ENCODE measurements around the gene KIFAP3. TPM values are rescaled to one million over a fixed set of nuclear protein-coding genes. Genes with fewer than 3 reads are reported as not detected.
"Not testable (repeated sequence)": the region's sequence is repeated elsewhere in the genome, so short reads cannot be mapped to it uniquely, and the experiment has no call there.

The KIFAP3 gene
- total RNA-seq, 1 donor from 2014 or later: 12.6 TPM

GRCh38 chr1:170009551-170009950, 64.9 kb downstream of the KIFAP3 start:
- TF ChIP-seq, protein P1, sequence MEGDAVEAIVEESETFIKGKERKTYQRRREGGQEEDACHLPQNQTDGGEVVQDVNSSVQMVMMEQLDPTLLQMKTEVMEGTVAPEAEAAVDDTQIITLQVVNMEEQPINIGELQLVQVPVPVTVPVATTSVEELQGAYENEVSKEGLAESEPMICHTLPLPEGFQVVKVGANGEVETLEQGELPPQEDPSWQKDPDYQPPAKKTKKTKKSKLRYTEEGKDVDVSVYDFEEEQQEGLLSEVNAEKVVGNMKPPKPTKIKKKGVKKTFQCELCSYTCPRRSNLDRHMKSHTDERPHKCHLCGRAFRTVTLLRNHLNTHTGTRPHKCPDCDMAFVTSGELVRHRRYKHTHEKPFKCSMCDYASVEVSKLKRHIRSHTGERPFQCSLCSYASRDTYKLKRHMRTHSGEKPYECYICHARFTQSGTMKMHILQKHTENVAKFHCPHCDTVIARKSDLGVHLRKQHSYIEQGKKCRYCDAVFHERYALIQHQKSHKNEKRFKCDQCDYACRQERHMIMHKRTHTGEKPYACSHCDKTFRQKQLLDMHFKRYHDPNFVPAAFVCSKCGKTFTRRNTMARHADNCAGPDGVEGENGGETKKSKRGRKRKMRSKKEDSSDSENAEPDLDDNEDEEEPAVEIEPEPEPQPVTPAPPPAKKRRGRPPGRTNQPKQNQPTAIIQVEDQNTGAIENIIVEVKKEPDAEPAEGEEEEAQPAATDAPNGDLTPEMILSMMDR (IDR thresholded peaks at IDR 0.05): no peak
- Histone ChIP-seq H3K4me1 (no peaks in the 10 kb centered on the region), H3K27me3 (no peaks in the 10 kb centered on the region), H3K27ac (no peak overlapping the region), H3K9me3 (no peaks in the 10 kb centered on the region), H3K36me3 (peaks cover 0 to 2% of the 10 kb centered on the region in 2 donors), H3K4me3 (no peak overlapping the region)
- intact Hi-C loops (cut with DNase I): loop anchor here (10.0 kb wide), 1 partner anchor 875 kb away; no protein-coding TSS in a partner anchor
- DNase-seq (ENCODE audit: low spot score in 2 of 2): no peak

- not testable (repeated sequence) for H3K4me3 ChIP-seq; DNase-seq (ENCODE audit: low spot score in 2 of 2); H3K4me1 ChIP-seq; H3K36me3 ChIP-seq; H3K9me3 ChIP-seq; H3K27me3 ChIP-seq; H3K27ac ChIP-seq
- intact Hi-C loops (cut with DNase I): loop anchor here (10.0 kb wide), 1 partner anchor 876 kb away; no protein-coding TSS in a partner anchor
Measured at GRCh38 chr1:170008745-170009144, 65.8 kb downstream of the KIFAP3 start.

GRCh38 chr1:170003270-170003835, 71.1 kb downstream of the KIFAP3 start:
- not testable (repeated sequence) for H3K9me3 ChIP-seq; H3K36me3 ChIP-seq; H3K4me3 ChIP-seq; H3K27ac ChIP-seq; DNase-seq (ENCODE audit: low spot score in 2 of 2); H3K4me1 ChIP-seq; H3K27me3 ChIP-seq
- intact Hi-C loops (cut with DNase I): loop anchor here (10.0 kb wide), 1 partner anchor 881 kb away; no protein-coding TSS in a partner anchor

DNA sequence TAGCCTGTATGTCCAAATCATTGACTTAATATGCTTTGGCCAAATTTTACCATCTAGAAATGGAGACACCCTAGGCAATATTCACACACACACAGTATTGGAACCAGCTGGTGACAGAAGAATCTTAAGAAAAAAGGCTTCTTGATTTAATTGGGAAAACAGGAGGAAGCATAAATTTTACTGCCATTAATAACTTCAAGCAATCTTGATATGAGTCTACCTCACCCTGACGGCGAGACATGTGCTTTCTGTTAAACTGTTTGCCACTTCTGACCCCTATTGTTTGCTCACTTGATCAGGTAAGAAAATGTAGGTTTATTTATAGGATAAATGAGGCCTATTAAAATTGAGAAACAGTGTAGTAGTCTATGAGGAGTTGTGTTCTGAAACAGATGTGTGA, 73.2 kb downstream of the KIFAP3 start:
- H3K27me3 ChIP-seq: no peaks in the 10 kb centered on the region
- no peaks in the 10 kb centered on the region for H3K4me1 ChIP-seq
- no peak overlapping the region for H3K27ac ChIP-seq
- no peaks in the 10 kb centered on the region for H3K9me3 ChIP-seq
- DNase-seq (ENCODE audit: low spot score in 2 of 2): no peak
- H3K36me3 ChIP-seq: no peaks in the 10 kb centered on the region
- H3K4me3 ChIP-seq: no peak overlapping the region
- TF ChIP-seq, protein P1 (IDR thresholded peaks at IDR 0.05): no peak
- intact Hi-C loops (cut with DNase I): loop anchor here (10.0 kb wide), 1 partner anchor 884 kb away; no protein-coding TSS in a partner anchor

GRCh38 chr1:169999761-170000160, 74.7 kb downstream of the KIFAP3 start:
- DNase-seq (ENCODE audit: low spot score in 2 of 2): no peak
- peak overlapping the region in 1 of 2 donors; percentile 10 for H3K27ac ChIP-seq
- H3K36me3 ChIP-seq: no peaks in the 10 kb centered on the region
- no peaks in the 10 kb centered on the region for H3K27me3 ChIP-seq
- TF ChIP-seq, protein P1 (IDR thresholded peaks at IDR 0.05): no peak
- no peak overlapping the region for H3K4me3 ChIP-seq
- intact Hi-C loops (cut with DNase I): loop anchor here (10.0 kb wide), 2 partner anchors 655 to 885 kb away; no protein-coding TSS in a partner anchor
- no peaks in the 10 kb centered on the region for H3K4me1 ChIP-seq
- no peaks in the 10 kb centered on the region for H3K9me3 ChIP-seq

DNA sequence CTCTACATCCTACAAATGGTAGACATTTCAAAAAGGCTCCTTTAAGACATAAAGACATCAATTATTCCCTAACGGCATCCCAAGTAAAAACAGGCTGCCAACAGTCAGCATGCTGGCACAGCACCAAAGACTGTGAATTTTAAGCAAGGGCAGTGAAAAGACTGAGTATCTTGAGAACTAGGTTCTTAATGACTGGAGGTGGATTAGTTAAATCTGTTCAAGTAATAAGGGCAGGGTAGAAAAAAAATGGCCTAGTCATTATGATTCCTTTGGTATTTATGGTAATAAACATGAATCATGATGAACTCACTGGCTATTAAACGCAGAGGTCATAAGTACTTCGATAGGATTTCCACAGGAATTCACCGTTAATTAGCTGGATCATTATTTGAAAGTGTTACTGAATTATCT, 75.2 kb downstream of the KIFAP3 start:
- TF ChIP-seq, protein P1 (IDR thresholded peaks at IDR 0.05): no peak
- H3K27me3 ChIP-seq: no peaks in the 10 kb centered on the region
- H3K36me3 ChIP-seq: no peaks in the 10 kb centered on the region
- DNase-seq (ENCODE audit: low spot score in 2 of 2): no peak
- no peak overlapping the region for H3K4me3 ChIP-seq
- H3K27ac ChIP-seq: peak overlapping the region in 1 of 2 donors; percentile 10
- no peaks in the 10 kb centered on the region for H3K4me1 ChIP-seq
- no peaks in the 10 kb centered on the region for H3K9me3 ChIP-seq
- intact Hi-C loops (cut with DNase I): loop anchor here (10.0 kb wide), 1 partner anchor 655 kb away; no protein-coding TSS in a partner anchor
